Activated CD8-positive, alpha-beta memory T cell treated with anti-CD3 and anti-CD28 coated beads, Interleukin-2, amount 50 U/mL, for 1 hour (primary cell): Measurements from ENCODE around the gene AADAC.
"Not testable (repeated sequence)": the region's sequence is repeated elsewhere in the genome, so short reads cannot be mapped to it uniquely, and the experiment has no call there.

Experiments used
- DNase-seq: peaks from one replicate; pipeline ENCODE4 v3.0.0-alpha.2; 2020; ENCODE audit errors: extremely low read depth

The AADAC gene

GRCh38 chr3:151813799-151814198 lies at the start of gene AADAC:
Gene AADAC (plus strand): TSS chr3:151814116. CDS start chr3:151814163, 47 bp downstream.
- no peak for DNase-seq

- not testable (repeated sequence) for DNase-seq
These were observed 49.2 kb upstream of the AADAC start for GRCh38 chr3:151764699-151765098.

- no peak for DNase-seq
These were observed 48.2 kb upstream of the AADAC start for GRCh38 chr3:151765685-151766084.

GRCh38 chr3:151766454-151766853 lies 47.5 kb upstream of the AADAC start:
- DNase-seq, result no peak

- no peak for DNase-seq
These were observed 45.5 kb upstream of the AADAC start for GRCh38 chr3:151768393-151768930.

GRCh38 chr3:151769175-151769574 lies 44.7 kb upstream of the AADAC start:
- DNase-seq, result no peak

- no peak for DNase-seq
These were observed 43.0 kb upstream of the AADAC start for GRCh38 chr3:151770956-151771355.

GRCh38 chr3:151772825-151773480 lies 41.0 kb upstream of the AADAC start:
- DNase-seq, result no peak

- DNase-seq, result no peak
These were observed 39.7 kb upstream of the AADAC start for GRCh38 chr3:151774235-151774634.

GRCh38 chr3:151774910-151775309 lies 39.0 kb upstream of the AADAC start:
- DNase-seq, result no peak

GRCh38 chr3:151775314-151776258 lies 38.3 kb upstream of the AADAC start:
- DNase-seq, result no peak

- no peak for DNase-seq
These were observed 37.6 kb upstream of the AADAC start for GRCh38 chr3:151776259-151776740.

GRCh38 chr3:151777880-151778279 lies 36.0 kb upstream of the AADAC start:
- DNase-seq, result no peak

GRCh38 chr3:151787626-151788025 lies 26.3 kb upstream of the AADAC start:
- DNase-seq, result no peak

- DNase-seq, result no peak
These were observed 25.5 kb upstream of the AADAC start for GRCh38 chr3:151788401-151788800.

- no peak for DNase-seq
These were observed 24.0 kb upstream of the AADAC start for GRCh38 chr3:151789853-151790463.

GRCh38 chr3:151790763-151791162 lies 23.2 kb upstream of the AADAC start:
- DNase-seq, result not testable (repeated sequence)

GRCh38 chr3:151792411-151792810 lies 21.5 kb upstream of the AADAC start:
- DNase-seq, result no peak

GRCh38 chr3:151793636-151794035 lies 20.3 kb upstream of the AADAC start:
- no peak for DNase-seq

GRCh38 chr3:151794080-151794479 lies 19.8 kb upstream of the AADAC start:
- DNase-seq, result no peak

- no peak for DNase-seq
These were observed 18.6 kb upstream of the AADAC start for GRCh38 chr3:151795276-151795675.

- DNase-seq, result no peak
These were observed 17.7 kb upstream of the AADAC start for GRCh38 chr3:151796105-151796680.
